Middle frontal gyrus (tissue), 1 donor: Measurements from ENCODE around the gene NOM1.
"Not testable (repeated sequence)": the region's sequence is repeated elsewhere in the genome, so short reads cannot be mapped to it uniquely, and the experiment has no call there.

Experiments
- DNase-seq: peaks from one replicate; pipeline ENCODE4 v3.0.0-alpha.2; 2015; ENCODE audit warnings: low spot score; ENCODE audit errors: extremely low spot score

Gene NOM1

DNA sequence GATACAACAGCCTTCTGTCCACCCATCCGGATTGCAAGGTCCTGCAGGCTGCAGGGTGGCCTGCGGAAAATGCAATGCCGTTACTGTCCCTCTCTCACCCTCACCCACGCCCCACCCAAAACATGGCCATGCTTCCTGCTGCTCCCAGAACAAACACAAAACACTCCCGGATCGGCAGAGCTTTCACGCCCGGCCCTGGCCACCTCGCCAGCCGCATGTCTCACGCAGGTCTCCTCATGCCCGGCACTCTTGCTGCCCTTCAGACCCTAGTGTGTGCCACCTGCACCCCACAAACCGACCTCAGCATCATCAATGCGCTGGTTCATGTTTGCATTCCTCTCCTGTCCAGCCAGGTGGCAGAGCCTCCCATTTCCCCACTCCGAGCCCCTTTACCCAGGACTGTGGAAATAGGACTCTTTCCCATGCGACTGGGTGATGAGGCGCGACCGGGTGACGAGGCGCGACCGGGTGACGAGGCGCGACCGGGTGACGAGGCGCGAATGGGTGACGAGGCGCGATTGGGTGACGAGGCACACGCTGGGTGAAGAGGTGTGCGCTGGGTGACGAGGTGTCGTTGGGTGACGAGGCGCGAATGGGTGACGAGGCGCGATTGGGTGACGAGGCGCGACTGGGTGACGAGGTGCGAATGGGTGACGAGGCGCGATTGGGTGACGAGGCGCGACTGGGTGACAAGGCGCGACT is 8.9 kb upstream of the NOM1 start:
- no peak for DNase-seq

DNA sequence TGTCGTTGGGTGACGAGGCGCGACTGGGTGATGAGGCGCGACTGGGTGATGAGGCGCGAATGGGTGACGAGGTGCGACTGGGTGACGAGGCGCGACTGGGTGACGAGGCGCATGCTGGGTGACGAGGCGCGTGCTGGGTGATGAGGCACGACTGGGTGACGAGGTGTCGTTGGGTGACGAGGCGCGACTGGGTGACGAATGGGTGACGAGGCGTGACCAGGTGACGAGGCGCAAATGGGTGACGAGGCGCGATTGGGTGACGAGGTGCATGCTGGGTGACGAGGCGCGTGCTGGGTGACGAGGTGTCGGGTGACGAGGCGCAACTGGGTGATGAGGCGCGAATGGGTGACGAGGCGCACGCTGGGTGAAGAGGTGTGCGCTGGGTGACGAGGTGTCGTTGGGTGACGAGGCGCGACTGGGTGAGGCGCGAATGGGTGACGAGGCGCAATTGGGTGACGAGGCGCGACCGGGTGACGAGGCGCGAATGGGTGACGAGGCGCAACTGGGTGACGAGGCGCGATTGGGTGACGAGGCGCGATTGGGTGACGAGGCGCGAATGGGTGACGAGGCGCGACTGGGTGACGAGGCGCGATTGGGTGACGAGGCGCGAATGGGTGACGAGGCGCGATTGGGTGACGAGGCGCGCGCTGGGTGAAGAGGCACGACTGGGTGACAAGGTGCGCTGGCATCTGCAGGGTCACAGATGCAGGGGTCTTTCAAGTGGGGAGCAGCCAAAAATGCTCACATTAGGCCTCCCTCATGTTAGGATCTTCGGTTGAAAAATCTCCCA is 7.9 kb upstream of the NOM1 start:
- DNase-seq, result no peak

DNA sequence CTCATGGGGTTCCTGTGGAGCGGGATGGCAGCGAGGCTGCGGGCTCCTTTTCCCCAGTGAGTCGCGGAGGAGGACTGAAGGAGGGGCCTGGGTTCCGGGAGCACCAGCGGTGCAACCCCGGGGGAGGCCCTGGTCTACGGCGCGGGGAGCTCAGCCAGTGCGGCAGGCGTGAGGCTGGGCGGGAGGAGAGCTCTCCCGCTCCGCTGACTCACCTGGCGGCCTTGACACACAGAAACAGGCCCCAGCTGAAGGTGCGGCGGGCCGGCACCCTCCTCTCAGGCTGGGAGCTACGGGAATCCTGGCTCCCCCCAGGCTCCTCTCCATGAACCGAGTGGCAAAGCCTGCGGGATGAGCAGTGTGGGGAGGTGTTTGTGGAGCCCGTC is 6.8 kb upstream of the NOM1 start:
- no peak for DNase-seq

DNA sequence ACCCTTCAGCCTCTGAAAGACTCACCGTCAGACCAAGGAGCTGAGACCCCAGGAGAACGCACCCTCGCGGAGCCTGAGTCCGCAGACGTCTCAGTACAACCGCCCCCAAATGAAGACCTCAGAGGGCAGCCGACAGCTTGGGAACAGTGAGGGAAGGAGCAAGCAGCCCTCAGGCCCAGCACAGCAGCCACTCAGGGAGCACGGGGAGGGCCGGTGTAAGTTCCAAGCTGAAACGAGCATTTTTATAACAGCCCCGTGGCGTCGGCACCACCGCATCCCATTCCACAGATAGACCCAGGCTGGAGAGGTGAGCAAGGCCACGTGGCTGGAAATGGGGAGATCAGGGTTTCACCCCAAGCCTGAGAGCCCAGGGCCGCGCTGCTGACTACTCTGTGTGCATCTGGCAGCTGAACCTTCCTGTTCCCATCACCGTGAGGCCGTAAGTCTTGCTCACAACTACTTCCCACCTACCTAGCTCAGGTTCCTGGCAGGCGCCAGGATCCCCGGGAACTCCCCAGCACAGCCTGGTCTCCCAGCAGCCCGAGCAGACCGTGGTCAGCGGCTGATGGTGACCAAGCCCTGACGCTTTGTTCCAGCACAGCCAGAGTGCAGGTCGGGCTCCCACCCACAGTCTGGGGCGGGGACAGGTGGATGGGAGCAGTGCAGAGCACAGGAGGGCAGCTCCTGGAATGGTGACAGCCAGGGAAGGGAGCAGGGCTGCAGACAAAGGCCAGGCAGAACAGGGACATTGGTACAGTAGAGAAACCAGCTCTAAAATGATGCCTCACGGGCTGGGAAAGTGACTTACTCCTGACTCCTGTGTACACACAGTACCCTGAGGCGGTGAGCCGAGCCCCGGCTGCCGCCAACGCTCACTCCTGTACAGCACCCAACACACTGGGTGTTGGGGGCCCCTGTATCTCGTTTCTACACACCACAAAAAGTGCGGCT is 6.1 kb upstream of the NOM1 start:
- no peak for DNase-seq

- no peak for DNase-seq
Observed at GRCh38 chr7:156944876-156945275, 4.6 kb upstream of the NOM1 start.

- no peak for DNase-seq
Observed at GRCh38 chr7:156947120-156947843, 2.2 kb upstream of the NOM1 start.

GRCh38 chr7:156948361-156948760 is 1.2 kb upstream of the NOM1 start:
- no peak for DNase-seq

- no peak for DNase-seq
Observed at GRCh38 chr7:156950381-156950858, 908 bp downstream of the NOM1 start.

DNA sequence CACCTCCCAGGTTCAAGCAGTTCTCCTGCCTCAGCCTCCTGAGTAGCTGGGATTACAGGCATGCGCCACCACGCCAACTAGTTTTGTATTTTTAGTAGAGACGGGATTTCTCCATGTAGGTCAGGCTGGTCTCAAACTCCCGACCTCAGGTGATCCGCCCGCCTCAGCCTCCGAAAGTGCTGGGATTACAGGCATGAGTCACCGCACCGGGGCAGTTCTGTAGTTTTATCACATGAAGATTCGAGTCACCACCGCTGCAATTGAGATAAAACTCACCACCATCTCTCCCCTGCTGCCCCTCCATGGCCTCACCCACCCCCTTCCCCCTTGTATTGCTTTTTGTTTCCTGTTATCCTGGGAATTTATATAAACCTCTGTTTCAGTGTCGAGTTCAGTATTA is 3.7 kb downstream of the NOM1 start:
- not testable (repeated sequence) for DNase-seq

DNA sequence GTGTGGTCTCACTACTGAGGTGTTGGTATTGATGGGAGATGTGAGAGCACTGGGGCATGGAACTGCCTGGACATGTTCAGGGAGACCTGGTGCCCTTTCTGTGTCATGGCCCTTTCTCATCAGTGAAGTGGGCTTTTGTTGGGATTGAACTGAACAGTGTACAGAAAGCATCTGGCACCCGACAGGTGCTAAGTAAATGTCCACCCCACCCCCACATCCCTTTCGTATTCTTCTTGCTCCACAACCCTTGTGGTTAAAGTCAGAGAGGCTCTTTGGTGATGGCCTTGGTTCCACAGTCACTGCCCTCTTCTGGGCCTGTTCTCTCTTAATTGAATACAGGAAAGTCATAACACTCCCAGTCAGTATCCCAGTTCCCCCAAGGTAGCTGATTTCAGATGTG is 5.4 kb downstream of the NOM1 start:
- no peak for DNase-seq

DNA sequence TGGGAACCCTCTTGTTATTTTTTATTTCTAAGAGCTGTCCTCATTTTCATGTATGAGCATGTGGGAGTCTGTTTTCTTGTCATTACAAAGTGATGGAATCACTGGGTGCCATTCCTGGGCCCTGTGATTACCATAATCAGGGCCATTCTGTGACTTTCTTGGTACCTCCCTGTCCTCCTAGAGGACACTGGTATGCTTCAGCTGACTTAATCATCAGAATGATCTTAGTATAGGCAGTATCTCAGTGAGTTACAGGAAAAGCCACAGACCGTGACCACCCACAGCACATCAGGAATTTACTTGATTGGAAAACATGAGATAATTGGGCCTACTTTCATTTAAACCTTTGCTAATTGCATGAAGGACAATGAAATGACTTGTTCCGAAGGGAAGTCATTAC is 7.2 kb downstream of the NOM1 start:
- no peak for DNase-seq

DNA sequence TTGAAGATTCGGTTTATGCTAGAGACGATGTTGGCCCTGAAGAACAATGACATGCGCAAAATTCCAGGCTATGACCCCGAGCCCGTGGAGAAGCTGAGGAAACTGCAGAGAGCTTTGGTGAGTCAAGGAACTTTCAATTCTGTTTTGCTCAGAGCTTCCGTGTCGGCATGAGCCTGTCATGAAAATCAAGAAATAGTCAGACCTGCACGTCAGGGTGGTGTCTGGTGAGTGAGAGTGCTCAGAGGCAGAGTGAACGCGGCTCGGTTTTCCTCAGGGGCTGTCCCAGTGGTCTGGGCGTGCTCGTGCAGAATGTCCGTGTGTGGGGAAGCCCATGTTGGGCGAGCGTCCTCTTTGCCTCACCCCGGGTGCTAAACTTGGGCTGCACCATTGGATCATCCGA is 12.6 kb downstream of the NOM1 start:
- DNase-seq, result no peak

DNA sequence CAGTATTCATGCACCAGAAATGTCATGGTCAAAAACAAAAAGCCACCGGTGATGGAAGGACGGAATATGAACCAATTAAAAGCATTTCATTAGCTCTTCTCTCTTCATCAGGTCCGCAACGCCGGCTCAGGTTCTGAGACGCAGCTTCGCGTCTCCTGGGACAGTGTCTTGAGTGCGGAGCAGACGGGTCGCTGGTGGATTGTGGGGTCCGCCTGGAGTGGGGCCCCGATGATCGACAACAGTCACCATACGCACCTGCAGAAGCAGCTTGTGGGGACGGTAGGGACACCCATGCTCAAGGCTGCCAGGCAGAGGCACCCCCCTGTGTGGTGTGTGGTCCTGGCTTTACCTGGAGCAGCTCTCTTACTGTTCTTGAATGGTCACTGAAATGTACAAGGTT is 13.4 kb downstream of the NOM1 start:
- DNase-seq, result no peak

- no peak for DNase-seq
Observed at GRCh38 chr7:156963472-156963871, 14.0 kb downstream of the NOM1 start.

GRCh38 chr7:156964971-156965370 is 15.5 kb downstream of the NOM1 start:
- no peak for DNase-seq

DNA sequence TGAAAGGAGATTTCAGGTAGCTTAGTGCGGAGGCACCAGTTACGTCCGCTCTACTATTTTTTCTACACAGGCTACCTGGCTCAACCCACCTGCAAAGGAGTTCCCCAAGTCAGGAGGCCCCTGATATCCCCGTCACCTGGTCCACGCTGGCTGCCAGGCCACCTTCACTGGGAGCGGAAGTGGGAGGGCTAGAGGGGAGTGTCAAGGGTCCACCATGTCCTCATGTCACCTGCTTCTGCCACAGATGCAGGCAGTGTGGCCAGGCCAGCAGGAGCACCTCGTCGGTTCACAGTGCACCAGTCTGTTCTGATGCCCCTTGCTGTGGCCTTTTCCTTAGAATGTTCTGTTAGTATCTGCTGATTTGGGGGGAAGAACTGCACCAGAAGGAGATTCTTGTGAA is 16.9 kb downstream of the NOM1 start:
- no peak for DNase-seq

- DNase-seq, result no peak
Observed at GRCh38 chr7:156968183-156968582, 18.7 kb downstream of the NOM1 start.

GRCh38 chr7:156969972-156970420 is 20.5 kb downstream of the NOM1 start:
- DNase-seq, result no peak

DNA sequence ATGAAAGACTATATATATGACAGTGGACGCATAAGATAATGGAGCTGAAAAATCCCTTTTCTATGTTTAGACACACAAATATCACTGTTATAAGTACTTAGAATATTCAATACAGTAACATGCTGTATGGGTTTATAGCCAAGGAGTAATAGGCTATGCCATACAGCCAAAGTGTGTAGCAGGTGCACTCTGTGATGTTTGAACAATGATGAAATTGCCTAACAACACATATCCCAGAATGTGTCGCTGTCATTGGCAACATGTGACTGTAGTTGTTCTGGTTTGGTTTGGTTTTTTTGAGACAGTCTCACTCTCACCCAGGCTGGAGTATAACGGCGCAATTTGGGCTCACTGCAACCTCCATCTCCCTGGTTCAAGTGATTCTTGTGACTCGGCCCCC is 26.1 kb downstream of the NOM1 start:
- no peak for DNase-seq

DNA sequence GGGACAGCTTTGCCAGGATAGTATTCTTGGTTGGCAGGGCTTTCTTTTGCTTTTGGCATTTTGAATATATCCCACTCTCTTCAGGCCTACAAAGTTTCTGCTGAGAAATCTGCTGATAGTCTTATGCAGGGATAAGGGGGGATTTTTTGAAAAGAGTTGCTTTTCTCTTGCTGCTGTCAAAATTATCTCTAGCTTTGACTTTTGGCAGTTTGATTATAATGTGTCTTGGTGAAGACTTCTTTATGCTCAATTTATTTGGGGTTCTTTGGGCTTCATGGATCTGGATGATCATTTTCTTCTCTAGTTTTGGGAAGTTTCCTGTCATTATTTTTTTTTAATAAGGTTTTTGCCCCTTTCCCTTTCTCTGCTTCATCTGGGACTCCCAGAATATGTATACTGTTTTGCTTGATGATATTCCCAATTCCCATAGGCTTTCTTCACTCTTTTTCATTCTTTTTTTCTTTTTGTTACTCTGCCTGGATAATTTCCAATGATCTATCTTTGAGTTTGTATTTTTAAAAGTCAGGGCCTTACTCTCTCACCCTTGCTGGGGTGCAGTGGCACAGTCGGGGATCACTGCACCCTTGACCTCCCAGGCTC is 29.6 kb downstream of the NOM1 start:
- DNase-seq, result no peak

- DNase-seq, result no peak
Observed at GRCh38 chr7:156979711-156980110, 30.2 kb downstream of the NOM1 start.
